ENCODE results near the gene ANK3. TPM values are rescaled to one million over a fixed set of nuclear protein-coding genes. Genes with fewer than 3 reads are reported as not detected.

ANK3 gene
- total RNA-seq, 1 experiment from 2014 or later, result 15.3 TPM

DNA sequence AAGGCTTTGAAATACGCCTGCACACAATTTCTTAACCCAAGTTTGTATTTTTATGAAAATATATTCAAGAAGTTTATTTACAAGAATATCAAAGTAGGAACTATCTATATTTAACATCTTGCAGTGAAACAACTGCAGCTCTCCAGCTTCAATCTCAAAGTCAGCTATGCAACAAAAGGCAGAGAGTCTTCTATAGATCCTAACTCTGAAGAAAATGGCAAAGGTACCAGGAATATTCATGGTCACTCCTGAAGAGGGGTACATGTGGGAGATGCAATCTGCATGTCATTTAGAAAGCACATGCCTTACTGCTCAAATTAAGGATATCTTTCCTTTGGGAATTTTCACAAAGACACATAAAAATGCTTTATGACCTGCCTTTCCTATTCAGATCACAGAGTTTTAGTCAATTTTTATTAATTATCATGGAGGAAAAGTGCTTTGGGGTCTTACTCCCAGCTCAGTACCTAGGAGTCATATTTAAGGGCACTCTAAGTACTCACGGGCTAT is 1.5 kb downstream of the ANK3 start (continued):
- TF ChIP-seq, protein P1, sequence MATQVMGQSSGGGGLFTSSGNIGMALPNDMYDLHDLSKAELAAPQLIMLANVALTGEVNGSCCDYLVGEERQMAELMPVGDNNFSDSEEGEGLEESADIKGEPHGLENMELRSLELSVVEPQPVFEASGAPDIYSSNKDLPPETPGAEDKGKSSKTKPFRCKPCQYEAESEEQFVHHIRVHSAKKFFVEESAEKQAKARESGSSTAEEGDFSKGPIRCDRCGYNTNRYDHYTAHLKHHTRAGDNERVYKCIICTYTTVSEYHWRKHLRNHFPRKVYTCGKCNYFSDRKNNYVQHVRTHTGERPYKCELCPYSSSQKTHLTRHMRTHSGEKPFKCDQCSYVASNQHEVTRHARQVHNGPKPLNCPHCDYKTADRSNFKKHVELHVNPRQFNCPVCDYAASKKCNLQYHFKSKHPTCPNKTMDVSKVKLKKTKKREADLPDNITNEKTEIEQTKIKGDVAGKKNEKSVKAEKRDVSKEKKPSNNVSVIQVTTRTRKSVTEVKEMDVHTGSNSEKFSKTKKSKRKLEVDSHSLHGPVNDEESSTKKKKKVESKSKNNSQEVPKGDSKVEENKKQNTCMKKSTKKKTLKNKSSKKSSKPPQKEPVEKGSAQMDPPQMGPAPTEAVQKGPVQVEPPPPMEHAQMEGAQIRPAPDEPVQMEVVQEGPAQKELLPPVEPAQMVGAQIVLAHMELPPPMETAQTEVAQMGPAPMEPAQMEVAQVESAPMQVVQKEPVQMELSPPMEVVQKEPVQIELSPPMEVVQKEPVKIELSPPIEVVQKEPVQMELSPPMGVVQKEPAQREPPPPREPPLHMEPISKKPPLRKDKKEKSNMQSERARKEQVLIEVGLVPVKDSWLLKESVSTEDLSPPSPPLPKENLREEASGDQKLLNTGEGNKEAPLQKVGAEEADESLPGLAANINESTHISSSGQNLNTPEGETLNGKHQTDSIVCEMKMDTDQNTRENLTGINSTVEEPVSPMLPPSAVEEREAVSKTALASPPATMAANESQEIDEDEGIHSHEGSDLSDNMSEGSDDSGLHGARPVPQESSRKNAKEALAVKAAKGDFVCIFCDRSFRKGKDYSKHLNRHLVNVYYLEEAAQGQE (IDR thresholded peaks at IDR 0.05; ENCODE audit: low read depth), result no peak
- no peak for TF ChIP-seq ZNF274 (IDR thresholded peaks at IDR 0.05; ENCODE audit: low read depth, low read length)

DNA sequence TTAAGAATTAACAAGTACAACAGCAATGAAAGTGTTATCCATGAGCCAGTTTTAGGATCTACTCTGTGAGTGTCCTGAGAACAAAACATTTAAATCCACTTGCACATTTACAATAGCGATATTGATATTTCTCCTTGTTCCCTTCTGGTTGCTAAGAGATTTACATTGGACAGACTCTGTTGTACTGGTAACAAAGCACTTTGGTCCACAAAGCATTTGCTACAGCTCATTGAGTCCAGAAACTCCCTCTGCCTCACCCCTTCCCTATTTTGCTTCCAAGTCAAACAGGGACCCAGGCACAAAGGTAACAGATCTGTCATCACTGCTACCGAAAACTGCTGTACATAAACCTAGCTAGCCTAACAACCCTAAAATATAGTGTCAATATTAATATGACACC is 2.1 kb downstream of the ANK3 start:
- no peak overlapping the region for H2AFZ ChIP-seq (ENCODE audit: low read depth, low read length, poor library complexity, severe bottlenecking)
- TF ChIP-seq, protein P1 (IDR thresholded peaks at IDR 0.05; ENCODE audit: low read depth), result no peak
- TF ChIP-seq YY1 (IDR thresholded peaks at IDR 0.05; ENCODE audit: extremely low read depth, insufficient replicate concordance, low read depth, low read length) (no peak), SP1 (IDR thresholded peaks at IDR 0.05; ENCODE audit: low read depth) (no peak), TCF7L2 (IDR thresholded peaks at IDR 0.05; ENCODE audit: borderline replicate concordance, extremely low read depth, insufficient read depth, insufficient read length) (no peak), ELF1 (IDR thresholded peaks at IDR 0.05; ENCODE audit: borderline replicate concordance, low read depth) (no peak), RAD21 (IDR thresholded peaks at IDR 0.05; ENCODE audit: low read depth) (no peak)
- TF ChIP-seq, protein P2, sequence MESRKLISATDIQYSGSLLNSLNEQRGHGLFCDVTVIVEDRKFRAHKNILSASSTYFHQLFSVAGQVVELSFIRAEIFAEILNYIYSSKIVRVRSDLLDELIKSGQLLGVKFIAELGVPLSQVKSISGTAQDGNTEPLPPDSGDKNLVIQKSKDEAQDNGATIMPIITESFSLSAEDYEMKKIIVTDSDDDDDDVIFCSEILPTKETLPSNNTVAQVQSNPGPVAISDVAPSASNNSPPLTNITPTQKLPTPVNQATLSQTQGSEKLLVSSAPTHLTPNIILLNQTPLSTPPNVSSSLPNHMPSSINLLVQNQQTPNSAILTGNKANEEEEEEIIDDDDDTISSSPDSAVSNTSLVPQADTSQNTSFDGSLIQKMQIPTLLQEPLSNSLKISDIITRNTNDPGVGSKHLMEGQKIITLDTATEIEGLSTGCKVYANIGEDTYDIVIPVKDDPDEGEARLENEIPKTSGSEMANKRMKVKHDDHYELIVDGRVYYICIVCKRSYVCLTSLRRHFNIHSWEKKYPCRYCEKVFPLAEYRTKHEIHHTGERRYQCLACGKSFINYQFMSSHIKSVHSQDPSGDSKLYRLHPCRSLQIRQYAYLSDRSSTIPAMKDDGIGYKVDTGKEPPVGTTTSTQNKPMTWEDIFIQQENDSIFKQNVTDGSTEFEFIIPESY (IDR thresholded peaks at IDR 0.05; ENCODE audit: extremely low read depth, insufficient replicate concordance, low read length), result no peak
- H3K9me3 ChIP-seq (ENCODE audit: control insufficient read depth in 1 of 2, insufficient read depth in 1 of 2, low read depth in 1 of 2, low read length in 2 of 2), result no peaks in the 10 kb centered on the region
- peaks cover 8 to 27% of the 10 kb centered on the region in 2 experiments for H3K4me1 ChIP-seq (ENCODE audit: control insufficient read depth in 1 of 2, insufficient read depth in 2 of 2, low read length in 2 of 2)
- H3K4me2 ChIP-seq (ENCODE audit: low read length), result no peak overlapping the region
- H3K9ac ChIP-seq (ENCODE audit: low read length), result no peak overlapping the region
- intact Hi-C loops (cut with micrococcal nuclease), result no loop called here
- H3K27ac ChIP-seq (ENCODE audit: low read depth, low read length), result no peak overlapping the region
- RAD21 ChIA-PET (ENCODE audit: low non-redundant PET in 1 of 2, low total read pairs in 2 of 2, uncharacterized antibody in 2 of 2, unreplicated experiment in 2 of 2), result no interaction called here
- DNase-seq (ENCODE audit: low read depth, low spot score), result no peak
- H3K79me2 ChIP-seq (ENCODE audit: insufficient read depth, low read length), result no peaks in the 10 kb centered on the region
- CTCF ChIA-PET, result no interaction called here
- no TSS peak for BruUV-seq (replicated peaks)
- H4K20me1 ChIP-seq (ENCODE audit: insufficient read depth), result no peaks in the 10 kb centered on the region
- H3K9me2 ChIP-seq (ENCODE audit: insufficient read depth), result no peaks in the 10 kb centered on the region
- ATAC-seq, result no peak
- no peak overlapping the region for H3K4me3 ChIP-seq (replicated peaks in 1 of 2; ENCODE audit: low read depth in 1 of 2, low read length in 2 of 2)
- POLR2A ChIA-PET, result no interaction called here
- H3K27me3 ChIP-seq (ENCODE audit: insufficient read depth, low read length), result no peaks in the 10 kb centered on the region
- no peaks in the 10 kb centered on the region for H3K36me3 ChIP-seq (ENCODE audit: control insufficient read depth in 1 of 2, insufficient read depth in 2 of 2, low read length in 2 of 2)
